GM19397 (cell line): ENCODE results near the gene GLRX3.
A peak's percentile ranks its signal among the peaks of the same experiment; 100 is the strongest.
"Not testable (repeated sequence)": the region's sequence is repeated elsewhere in the genome, so short reads cannot be mapped to it uniquely, and the experiment has no call there.

Experiments
- ATAC-seq: cut with Tn5 transposase; IDR thresholded peaks from one replicate; pipeline ENCODE4 v1.9.1; 2021; ENCODE audit warnings: mild to moderate bottlenecking, moderate library complexity; ENCODE audit not compliant: unreplicated experiment

GLRX3 gene

DNA sequence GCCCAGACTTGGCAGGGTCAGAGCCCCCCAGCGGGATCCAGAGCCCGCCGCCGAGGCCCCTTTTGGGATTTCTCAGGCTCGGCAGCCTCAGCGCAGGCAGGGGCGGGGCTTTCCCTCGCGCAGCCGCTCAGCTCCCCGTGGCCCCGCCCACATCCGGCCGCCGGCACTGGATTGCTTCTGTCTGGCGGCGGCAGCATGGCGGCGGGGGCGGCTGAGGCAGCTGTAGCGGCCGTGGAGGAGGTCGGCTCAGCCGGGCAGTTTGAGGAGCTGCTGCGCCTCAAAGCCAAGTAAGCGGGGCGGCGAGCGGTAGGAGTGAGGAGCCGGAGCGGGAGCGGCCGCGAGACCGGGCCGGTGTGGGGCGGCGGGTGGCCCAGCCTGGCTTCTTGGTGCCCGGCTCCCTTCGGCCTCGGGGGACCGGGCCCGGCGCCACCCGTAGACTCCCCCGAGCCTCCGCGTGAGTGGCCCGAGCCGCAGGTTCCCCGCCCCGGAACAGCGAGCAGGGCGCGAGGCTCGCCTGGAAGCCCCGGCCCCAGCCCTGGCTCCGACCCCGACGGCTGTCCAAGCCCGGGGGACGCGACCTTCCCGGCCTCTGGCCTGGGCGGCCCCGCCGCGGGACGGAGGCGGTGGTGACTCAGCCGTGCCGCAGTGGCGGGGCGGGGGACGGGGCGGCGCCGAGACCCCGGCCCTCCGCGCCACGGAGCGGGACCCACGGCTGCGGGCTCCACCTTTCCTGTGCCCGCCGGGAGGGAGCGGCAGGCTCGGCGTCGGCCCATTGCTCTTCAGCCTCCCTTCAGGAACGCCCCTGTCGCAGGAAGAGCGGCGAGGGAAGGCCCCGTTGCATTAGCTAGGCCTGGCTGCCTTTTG is at the start of gene GLRX3:
Gene GLRX3, plus strand, starts transcription at position 166 of the 864 bp plus-strand sequence. Its CDS starts 30 bp downstream, at position 196.
- peak; percentile 90 for ATAC-seq

DNA sequence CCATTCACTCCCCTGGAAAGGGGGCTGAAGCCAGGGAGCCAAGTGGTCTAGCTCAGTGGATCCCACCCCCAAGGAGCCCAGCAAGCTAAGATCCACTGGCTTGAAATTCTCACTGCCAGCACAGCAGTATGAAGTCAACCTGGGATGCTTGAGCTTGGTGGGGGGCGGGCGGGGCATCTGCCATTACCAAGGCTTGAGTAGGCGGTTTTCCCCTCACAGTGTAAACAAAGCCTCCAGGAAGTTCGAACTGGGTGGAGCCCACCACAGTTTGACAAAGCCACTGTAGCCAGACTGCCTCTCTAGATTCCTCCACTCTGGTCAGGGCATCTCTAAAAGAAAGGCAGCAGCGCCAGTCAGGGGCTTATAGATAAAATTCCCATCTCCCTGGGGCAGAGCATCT is 45.6 kb upstream of the GLRX3 start:
- ATAC-seq: not testable (repeated sequence)

DNA sequence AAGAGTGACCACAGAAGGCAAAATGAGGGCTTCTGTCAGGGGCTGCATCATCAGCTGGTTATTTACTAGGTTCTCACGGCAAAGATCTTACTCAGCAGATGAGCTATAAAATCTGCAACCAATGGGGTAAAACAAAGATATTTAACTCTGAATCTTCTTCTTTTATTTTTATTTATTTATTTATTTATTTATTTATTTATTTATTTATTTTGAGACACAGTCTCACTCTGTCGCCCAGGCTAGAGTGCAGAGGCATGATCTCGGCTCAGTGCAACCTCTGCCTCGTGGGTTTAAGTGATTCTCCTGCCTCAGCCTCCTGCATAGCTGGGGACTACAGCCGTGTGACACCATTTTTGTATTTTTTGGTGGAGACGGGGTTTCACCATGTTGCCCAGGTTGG is 36.8 kb upstream of the GLRX3 start:
- no peak for ATAC-seq

DNA sequence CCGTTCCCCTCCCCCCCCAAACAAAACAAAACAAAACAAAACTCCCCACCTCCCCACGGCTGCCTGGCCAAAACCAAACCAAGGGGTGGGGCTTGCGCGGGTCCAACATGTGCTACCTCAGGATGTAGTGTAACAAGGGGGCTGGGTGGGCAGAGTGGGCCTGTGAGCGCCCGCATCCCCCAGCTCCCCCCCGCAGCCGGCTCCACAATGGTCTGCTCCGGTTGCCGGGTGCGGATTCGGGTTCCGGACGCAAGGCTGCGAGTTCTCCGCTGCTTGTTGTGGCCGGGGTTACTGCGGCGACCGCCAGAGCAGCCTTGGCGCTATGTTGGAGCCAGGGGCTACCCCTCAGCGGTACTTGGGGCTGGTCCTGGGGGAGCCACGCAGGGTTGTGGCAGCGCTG is 30.5 kb upstream of the GLRX3 start:
- no peak for ATAC-seq

DNA sequence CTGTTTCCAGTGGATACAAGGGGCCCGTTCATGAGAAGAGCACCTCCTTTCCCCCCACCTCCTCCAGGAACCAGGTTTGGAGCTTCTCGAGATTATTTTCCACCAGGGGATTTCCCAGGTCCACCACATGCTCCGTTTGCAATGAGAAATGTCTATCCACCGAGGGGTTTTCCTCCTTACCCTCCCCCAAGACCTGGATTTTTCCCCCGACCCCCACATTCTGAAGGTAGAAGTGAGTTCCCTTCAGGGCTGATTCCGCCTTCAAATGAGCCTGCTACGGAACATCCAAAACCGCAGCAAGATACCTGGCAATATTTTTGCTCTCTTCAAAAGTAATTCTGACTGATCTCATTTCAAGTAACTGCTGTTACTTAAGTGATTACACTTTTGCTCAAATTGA is 28.0 kb upstream of the GLRX3 start:
- ATAC-seq: not testable (repeated sequence)

DNA sequence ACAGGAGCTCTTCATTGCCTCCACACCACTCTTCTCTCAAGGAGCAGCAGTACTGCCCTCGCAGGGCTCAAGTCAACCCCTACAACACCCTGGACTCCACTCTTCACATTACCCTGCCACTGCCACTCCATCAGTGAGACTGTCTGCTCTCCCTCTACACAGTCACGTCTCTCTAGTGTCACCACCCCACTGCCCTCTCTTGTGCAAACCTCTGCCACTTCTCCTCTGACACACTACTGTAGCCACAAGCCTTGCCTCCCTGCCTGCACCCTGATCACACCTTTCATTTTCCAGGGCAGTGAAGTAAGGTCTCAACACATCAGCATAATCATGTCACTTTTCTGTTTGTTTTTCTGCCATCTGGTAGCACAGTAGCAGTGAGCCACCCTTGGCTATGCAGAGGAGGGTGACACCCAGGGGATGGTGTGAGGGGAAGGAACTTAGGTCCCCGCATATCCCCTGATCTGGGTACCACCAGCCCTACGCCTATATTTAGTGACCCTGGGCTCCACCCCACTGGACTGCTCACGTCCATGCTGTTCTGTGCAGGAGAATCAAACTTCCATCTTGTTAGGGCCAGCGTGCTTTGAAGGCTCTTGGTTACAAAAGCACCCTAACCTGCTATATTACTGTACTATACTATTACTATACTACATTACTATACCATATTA is 27.1 kb upstream of the GLRX3 start:
- ATAC-seq: no peak

DNA sequence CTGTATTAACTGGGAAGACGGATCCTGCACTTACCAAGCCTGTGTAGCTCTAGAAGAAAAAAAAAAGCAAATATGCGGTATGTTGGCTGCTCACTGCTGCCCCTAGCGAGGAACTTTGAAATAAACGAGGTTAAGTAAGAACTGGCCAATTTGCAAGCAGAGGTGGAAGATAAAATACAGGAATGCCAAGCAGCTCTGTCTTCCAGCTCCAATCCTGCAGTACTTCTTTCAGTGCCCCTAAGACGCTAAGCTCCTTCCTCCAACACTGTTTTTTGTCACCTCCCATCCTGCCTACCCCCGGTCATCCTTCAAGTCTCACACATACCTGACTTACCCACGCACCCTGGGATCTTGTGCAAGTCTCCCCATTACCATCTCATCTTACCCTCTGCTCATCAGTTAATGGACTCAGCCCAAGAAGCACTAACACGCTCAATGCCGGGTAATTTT is 26.4 kb upstream of the GLRX3 start:
- no peak for ATAC-seq

DNA sequence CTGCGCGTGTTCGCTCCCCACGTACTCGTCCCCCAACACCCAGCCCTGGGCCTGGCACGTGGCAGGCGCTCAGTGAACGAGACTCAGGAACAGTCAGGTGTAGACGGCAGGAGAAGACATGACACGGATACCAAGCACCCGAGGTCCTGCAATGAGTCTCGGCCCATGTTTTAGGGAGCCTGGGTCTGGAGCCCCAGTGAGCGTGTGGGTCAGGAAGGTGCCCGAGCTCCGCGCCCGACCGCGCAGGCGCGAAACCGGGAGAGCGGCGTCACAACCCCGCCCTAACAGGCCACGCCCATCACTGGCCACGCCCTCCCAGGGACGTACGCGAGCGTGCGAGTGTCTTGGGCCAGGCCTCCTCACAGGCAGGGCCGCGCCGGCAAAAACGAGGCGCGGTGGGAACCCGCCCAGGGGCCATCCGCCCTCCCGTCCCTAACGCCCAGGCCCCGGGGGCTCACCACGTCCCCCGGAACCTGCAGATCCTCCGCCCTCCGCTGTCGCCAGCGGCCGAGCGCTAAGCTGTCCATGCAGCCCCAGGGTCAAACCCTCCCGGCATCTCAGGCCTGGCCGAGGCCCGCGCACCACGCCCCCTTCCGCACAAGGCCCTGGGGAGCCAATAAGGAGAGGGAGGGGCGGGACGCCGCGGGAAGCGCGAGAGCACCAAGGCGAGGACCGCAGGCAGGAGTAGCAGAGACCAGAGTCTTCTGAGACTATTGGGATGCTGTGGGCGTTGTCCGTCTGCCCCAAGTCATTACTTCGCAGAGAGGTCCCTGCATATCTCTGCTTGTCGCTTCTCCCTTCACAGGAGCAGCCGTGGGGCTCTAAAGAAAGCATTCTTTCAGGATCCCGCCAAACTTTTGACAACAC is 25.7 kb upstream of the GLRX3 start, which contains the start of gene C10orf143:
Gene C10orf143, minus strand, starts transcription at position 585 of the 867 bp plus-strand sequence. Its CDS starts 58 bp downstream, at position 527.
- ATAC-seq: peak; percentile 86

DNA sequence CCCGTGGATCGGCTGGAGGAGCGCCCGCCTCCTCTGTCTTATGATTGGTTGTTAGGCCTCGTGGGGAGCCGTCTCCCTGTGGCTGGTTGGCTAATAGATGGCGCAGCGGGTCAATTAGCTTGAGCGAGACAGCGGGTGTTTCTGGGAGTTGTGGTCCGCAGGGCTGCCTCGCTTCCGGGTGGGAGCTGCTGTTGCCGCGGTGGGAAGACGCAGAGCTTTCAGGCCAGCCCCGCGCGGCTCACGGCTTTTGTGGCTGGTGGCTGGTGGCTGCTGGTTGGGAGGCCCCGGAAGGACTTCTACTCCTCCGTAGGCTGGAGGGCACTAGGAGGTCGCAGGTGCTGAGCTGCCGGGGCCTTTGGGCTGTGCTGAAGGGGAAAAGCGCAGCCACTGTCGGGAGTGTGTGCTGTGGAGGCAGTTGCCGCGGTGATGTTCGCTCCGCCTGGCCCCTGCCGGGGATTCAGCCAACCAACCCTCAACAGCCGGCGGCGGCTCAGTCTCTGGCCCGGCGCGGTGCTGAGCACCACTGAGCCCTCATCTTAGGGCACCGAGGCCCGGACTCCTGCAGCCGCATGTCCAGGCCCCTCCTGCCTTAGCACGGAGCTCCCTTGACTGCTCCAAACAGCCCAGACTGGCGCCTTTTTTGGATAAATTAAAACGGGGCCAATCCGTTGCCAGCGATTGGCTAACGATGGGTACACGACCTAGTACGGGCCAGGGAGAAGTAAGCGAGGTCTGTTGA is 24.9 kb upstream of the GLRX3 start:
- ATAC-seq: peak; percentile 86

DNA sequence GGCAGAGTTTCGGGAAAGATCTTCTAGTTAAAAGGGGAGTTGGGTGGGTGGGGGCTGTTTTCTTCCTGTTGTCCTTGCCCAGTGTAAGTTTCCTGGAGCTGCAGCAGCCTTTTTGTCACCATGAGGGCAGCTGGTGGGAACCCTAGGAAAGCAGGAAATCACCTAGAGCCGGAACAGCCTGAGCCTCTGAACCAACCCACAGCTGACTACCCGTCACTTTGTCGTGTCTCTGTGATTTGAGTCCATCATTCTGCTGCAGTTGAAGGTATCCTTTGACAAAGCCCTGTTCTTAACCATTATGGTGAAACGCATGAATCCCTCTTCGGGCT is 24.4 kb upstream of the GLRX3 start:
- ATAC-seq: no peak

DNA sequence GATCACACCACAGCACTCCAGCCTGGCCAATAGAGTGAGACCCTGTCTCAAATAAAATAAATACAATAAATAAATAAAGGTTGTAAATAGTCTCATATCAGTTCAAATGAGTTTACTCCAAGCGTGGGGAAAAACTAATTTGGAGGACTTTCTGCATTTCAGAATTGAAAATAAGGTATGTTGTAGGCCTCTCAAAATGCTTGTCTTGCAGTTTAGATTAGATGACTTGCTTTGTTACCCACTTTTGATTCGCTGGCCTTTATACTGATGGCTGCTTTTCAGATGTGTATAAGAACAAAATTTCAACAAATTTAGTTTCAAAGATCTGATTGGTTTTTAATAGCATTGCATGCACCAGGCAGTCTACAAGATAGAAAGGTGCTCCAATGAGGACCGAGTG is 23.4 kb upstream of the GLRX3 start:
- ATAC-seq: no peak

DNA sequence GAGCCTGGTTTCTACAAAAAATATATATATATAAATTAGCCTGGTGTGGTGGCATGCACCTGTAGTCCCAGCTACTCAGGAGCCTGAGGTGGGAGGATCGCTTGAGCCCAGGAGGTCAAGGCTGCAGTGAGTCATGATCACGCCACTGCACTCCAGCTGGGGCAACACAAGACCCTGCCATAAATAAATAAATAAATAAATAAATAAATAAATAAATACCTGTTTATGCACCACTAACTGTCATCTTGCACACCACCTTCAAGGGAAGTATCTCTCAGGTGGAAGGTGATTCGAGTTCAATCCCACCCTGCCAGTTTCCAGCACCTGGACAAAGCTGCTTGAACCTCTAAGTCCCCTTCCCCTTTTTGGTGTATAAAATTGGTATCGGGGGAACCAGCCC is 19.2 kb upstream of the GLRX3 start:
- not testable (repeated sequence) for ATAC-seq

DNA sequence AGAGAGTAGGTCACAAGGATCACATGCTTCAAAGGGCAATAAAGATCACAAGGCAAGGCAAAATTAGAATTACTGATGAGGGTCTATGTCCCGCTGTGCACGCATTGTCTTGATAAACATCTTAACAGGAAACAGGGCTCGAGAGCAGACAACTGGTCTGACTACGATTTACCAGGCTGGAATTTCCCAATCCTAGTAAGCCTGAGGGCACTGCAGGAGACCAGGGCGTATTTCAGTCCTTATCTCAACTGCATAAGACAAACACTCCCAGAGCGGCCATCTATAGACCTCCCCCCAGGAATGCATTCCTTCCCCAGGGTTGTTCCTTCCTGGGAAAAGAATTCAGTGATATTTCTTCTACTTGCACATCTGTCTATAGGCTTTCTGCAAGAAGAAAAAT is 18.7 kb upstream of the GLRX3 start:
- ATAC-seq: not testable (repeated sequence)

DNA sequence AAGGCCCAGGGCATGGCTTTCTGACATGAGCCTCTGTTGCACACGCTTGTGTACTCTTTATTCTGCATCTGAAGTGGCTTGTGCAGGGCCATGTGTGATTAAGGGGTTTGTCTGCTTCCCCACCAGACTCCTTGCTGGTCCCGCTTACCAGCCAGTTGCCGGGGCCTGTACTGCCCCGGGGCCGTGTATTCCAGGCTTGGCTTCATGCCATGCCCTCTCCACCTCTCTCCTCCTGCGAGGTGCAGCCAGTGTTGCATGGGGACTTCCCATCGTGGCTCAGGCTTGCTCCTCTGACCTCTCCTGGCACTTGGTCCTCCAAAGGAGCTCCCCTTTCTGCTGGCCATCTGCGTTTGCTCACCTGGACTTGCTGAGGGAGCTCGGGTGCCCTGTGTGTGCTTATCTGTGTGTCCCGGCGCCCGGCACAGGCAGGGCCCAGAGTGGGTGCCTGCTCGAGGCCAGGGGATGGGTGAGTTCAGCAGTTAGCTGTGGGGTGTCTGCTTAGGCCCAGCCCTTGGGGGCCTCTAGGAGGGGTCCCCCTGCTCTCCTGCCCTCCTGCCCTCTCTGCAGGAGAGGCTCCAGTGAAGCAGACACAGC is 14.6 kb upstream of the GLRX3 start:
- ATAC-seq: no peak

DNA sequence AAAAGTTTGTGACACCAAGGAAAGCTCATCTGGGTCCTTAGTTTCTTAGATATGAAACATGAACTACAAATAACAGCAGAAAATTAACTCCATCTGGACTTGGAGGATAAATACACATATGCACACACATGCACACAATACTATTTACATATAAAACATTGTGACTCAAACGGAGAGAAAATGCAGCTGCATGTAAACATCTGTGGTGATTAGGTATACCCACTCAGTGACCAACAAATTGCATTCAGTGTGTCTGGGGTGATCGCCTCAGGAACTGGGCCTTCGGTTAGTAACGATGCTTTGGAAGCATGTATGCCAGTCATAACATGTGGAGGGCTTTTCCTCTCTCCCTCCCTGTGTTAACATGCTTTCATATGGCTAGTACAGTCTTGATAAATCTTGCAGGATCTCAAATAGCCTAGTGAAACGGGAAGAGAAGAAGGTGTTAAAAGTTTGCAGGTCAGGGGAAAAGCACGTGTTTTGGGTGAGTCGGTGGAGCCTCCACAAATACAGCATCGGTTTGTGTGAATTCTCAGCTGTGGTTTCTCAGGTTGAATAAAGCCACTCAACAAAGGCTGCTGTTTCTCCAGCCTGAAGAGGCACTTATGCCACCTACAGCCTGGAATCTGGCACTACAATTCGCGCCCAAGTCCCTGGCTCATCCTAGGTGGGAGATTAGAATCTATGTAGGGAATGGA is 8.7 kb upstream of the GLRX3 start:
- ATAC-seq: peak; percentile 82

DNA sequence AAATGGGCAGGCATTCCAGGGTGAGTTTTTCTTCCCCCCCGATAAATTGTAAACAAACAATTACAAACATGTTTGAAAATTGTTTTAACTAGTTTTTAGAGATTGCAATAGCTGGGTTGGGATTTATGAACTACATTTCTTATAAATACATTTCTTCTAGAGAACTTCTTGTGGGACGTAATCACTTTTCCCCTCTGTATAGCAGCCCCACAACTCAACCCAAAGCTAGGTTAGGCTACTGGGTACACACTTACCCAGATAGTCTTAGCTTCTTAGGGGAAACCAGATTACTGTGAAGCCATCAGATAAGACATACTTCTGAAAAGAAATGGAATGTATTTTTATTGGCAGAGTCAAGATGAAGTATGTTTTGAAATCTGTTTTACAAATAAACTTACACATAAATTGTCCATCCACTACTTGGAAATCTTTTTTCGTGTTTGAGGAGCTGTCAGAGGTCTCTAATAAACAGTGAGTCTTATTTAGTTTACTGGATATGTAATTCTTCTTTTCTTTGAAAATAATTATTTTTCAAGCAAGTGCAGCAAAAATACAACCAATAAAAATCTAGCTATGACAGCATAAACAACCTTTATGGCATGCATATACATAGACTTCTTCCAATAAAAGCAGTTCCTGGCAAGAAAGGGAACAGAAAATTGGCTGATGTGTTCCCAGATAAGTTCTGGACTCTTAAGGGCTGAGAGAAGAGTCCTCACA is 8.0 kb upstream of the GLRX3 start:
- no peak for ATAC-seq

DNA sequence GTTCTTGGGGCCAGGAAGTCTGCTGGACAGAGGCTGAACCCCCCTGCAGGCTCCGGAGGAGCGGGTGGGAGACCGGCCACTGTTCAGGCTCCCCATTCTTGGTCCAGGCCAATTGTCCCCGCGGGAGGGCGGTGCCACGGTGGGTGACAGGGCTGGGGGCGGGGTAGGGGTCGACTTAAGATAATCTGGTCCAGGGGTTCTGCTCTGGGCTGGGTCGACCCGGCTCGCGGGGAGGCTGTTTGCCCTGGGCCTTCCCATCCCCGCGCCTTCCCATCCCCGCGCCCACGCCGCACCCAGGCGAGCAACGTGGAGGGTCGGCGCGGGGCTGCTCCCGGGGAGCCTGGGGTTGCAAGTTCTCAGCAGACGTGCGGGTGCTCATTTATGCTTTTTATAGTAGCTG is 7.3 kb upstream of the GLRX3 start:
- no peak for ATAC-seq

DNA sequence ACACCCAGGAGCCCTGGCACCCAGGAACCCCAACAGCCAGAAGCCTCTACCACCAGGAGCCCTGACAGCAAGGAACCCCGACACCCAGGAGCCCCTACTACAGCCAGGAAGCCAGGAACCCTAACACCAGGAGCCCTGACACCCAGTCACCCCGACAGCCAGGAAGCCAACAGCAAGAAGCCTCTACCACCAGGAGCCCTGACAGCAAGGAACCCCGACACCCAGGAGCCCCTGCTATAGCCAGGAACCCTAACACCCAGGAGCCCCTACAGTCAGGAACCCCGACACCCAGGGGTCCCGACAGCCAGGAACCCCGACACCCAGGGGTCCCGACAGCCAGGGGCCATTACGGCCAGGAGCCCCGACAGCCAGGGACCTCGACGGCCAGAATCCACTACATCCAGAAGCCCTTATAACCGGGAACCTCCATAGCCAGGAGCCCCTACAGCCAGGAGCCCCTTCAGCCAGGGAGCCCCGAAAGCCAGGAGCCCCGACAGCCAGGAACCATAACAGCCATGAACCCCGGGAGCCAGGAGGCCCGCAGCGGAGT is 440 bp upstream of the GLRX3 start:
- no peak for ATAC-seq

DNA sequence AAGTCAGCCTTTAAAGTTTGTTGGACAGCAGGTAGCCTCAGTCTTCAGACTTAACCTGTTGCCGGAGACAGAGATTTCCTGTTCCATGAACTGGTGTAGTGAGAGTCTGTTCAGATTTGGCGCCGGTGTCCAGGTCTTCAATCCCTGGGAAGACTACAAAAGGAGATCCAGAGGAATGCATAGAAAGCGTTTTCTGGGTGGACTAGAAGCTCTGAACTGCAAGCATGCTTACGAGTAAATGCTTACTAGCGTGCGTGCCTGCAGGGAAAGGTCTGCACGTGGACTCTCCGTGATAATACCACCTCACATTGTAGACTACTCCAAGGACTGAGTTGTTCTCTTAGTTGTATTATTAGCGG is 878 bp downstream of the GLRX3 start:
- ATAC-seq: no peak
